ENCODE results near the gene PSMG1. TPM values are rescaled to one million over a fixed set of nuclear protein-coding genes. Genes with fewer than 3 reads are reported as not detected.
"Not testable (repeated sequence)": the region's sequence is repeated elsewhere in the genome, so short reads cannot be mapped to it uniquely, and the experiment has no call there.

PSMG1 gene
- total RNA-seq, 1 donor = 61.2 TPM

- Histone ChIP-seq H2AFZ (ENCODE audit: low read length) (no peak overlapping the region), H3K36me3 (ENCODE audit: insufficient read depth, low read length) (peaks cover 25% of the 10 kb centered on the region), H3K4me2 (ENCODE audit: insufficient read depth, low read length) (no peak overlapping the region), H3K4me3 (ENCODE audit: insufficient read depth, low read length) (no peak overlapping the region), H4K20me1 (ENCODE audit: insufficient read depth, low read length) (no peaks in the 10 kb centered on the region), H3K9me3 (ENCODE audit: low read depth, low read length) (no peaks in the 10 kb centered on the region), H3K27ac (ENCODE audit: low read depth, low read length) (no peak overlapping the region), H3K79me2 (ENCODE audit: insufficient read depth, low read length) (no peaks in the 10 kb centered on the region), H3K4me1 (ENCODE audit: insufficient read depth, low read length) (no peaks in the 10 kb centered on the region), H3K27me3 (ENCODE audit: insufficient read depth, low read length) (no peaks in the 10 kb centered on the region)
- no peak for TF ChIP-seq CTCF (IDR thresholded peaks at IDR 0.05; ENCODE audit: extremely low read depth, low read depth, low read length)
- DNase-seq (ENCODE audit: insufficient read length, low spot score, missing footprints) = no peak
Observed at GRCh38 chr21:39221282-39221996, 38.2 kb upstream of the PSMG1 start.

- H4K20me1 ChIP-seq (ENCODE audit: insufficient read depth, low read length); DNase-seq (ENCODE audit: insufficient read length, low spot score, missing footprints); H3K4me2 ChIP-seq (ENCODE audit: insufficient read depth, low read length); H3K9me3 ChIP-seq (ENCODE audit: low read depth, low read length); H3K4me3 ChIP-seq (ENCODE audit: insufficient read depth, low read length); H3K27ac ChIP-seq (ENCODE audit: low read depth, low read length); H2AFZ ChIP-seq (ENCODE audit: low read length); H3K79me2 ChIP-seq (ENCODE audit: insufficient read depth, low read length); H3K4me1 ChIP-seq (ENCODE audit: insufficient read depth, low read length); H3K27me3 ChIP-seq (ENCODE audit: insufficient read depth, low read length): not testable (repeated sequence)
- peaks cover 28% of the 10 kb centered on the region for H3K36me3 ChIP-seq (ENCODE audit: insufficient read depth, low read length)
Observed at GRCh38 chr21:39220875-39221274, 37.6 kb upstream of the PSMG1 start.

GRCh38 chr21:39220150-39220549 lies 36.9 kb upstream of the PSMG1 start:
- Histone ChIP-seq H3K36me3 (ENCODE audit: insufficient read depth, low read length) (peaks cover 34% of the 10 kb centered on the region), H3K27me3 (ENCODE audit: insufficient read depth, low read length) (no peaks in the 10 kb centered on the region), H3K4me1 (ENCODE audit: insufficient read depth, low read length) (no peaks in the 10 kb centered on the region)

GRCh38 chr21:39218082-39218409 lies 34.8 kb upstream of the PSMG1 start:
- no peaks in the 10 kb centered on the region for H3K9me3 ChIP-seq (ENCODE audit: low read depth, low read length)

More at GRCh38 chr21:39220150-39220549, 36.9 kb upstream of the PSMG1 start:
- TF ChIP-seq CTCF (IDR thresholded peaks at IDR 0.05; ENCODE audit: extremely low read depth, low read depth, low read length) = no peak
- Histone ChIP-seq H3K79me2 (ENCODE audit: insufficient read depth, low read length) (no peaks in the 10 kb centered on the region), H2AFZ (ENCODE audit: low read length) (no peak overlapping the region), H3K4me3 (ENCODE audit: insufficient read depth, low read length) (no peak overlapping the region), H3K4me2 (ENCODE audit: insufficient read depth, low read length) (no peak overlapping the region), H3K27ac (ENCODE audit: low read depth, low read length) (no peak overlapping the region), H4K20me1 (ENCODE audit: insufficient read depth, low read length) (no peaks in the 10 kb centered on the region), H3K9me3 (ENCODE audit: low read depth, low read length) (no peaks in the 10 kb centered on the region)
- DNase-seq (ENCODE audit: insufficient read length, low spot score, missing footprints) = no peak

More at GRCh38 chr21:39218082-39218409, 34.8 kb upstream of the PSMG1 start:
- Histone ChIP-seq H3K4me2 (ENCODE audit: insufficient read depth, low read length) (no peak overlapping the region), H3K79me2 (ENCODE audit: insufficient read depth, low read length) (no peaks in the 10 kb centered on the region), H3K4me1 (ENCODE audit: insufficient read depth, low read length) (no peaks in the 10 kb centered on the region), H4K20me1 (ENCODE audit: insufficient read depth, low read length) (no peaks in the 10 kb centered on the region), H3K27ac (ENCODE audit: low read depth, low read length) (no peak overlapping the region), H3K4me3 (ENCODE audit: insufficient read depth, low read length) (no peak overlapping the region), H2AFZ (ENCODE audit: low read length) (no peak overlapping the region), H3K27me3 (ENCODE audit: insufficient read depth, low read length) (no peaks in the 10 kb centered on the region), H3K36me3 (ENCODE audit: insufficient read depth, low read length) (peaks cover 25% of the 10 kb centered on the region)
- no peak for DNase-seq (ENCODE audit: insufficient read length, low spot score, missing footprints)
- no peak for TF ChIP-seq CTCF (IDR thresholded peaks at IDR 0.05; ENCODE audit: extremely low read depth, low read depth, low read length)

Data from osteoblast (primary cell).